Glutamatergic neuron (in vitro differentiated cells): ENCODE data around the gene SAP30BP. TPM values are rescaled to one million over a fixed set of nuclear protein-coding genes. Genes with fewer than 3 reads are reported as not detected.
A peak's percentile ranks its signal among the peaks of the same experiment; 100 is the strongest.

Experiments used
- DNase-seq: peaks from one replicate; pipeline ENCODE4 v3.0.0; 2022
- H3K27ac Mint-ChIP-seq: one replicate; pipeline ENCODE4 v1.8.0; 2020; ENCODE audit warnings: mild to moderate bottlenecking, mixed read lengths, inconsistent platforms; ENCODE audit not compliant: unreplicated experiment
- H3K27me3 Mint-ChIP-seq: one replicate; pipeline ENCODE4 v1.8.0; 2020; ENCODE audit warnings: mild to moderate bottlenecking, moderate library complexity, mixed read lengths, inconsistent platforms; ENCODE audit not compliant: unreplicated experiment
- H3K36me3 Mint-ChIP-seq: one replicate; pipeline ENCODE4 v1.8.0; 2020; ENCODE audit warnings: mild to moderate bottlenecking, mixed read lengths, inconsistent platforms; ENCODE audit not compliant: unreplicated experiment
- H3K4me1 Mint-ChIP-seq: one replicate; pipeline ENCODE4 v1.8.0; 2020; ENCODE audit warnings: mild to moderate bottlenecking, low read depth, mixed read lengths, inconsistent platforms; ENCODE audit not compliant: unreplicated experiment
- H3K4me3 Mint-ChIP-seq: one replicate; pipeline ENCODE4 v1.8.0; 2020; ENCODE audit warnings: mild to moderate bottlenecking, mixed read lengths, inconsistent platforms; ENCODE audit not compliant: unreplicated experiment
- H3K9me3 Mint-ChIP-seq: one replicate; pipeline ENCODE4 v1.8.0; 2020; ENCODE audit warnings: mild to moderate bottlenecking, moderate library complexity, mixed read lengths, inconsistent platforms; ENCODE audit not compliant: unreplicated experiment
- CTCF ChIP-seq: fragments of 200-600 bp; sonication (generic); IDR thresholded peaks from one replicate; pipeline ENCODE4 v1.5.0; 2021; ENCODE audit not compliant: partially characterized antibody, unreplicated experiment
- total RNA-seq: library from RNA; stranded (reverse); fragmentation: NEBNext Ultra II Directional; extraction: Animal tissue kit (Norgen Biotek cat#: 25700); gene quantifications from one replicate; pipeline ENCODE4 v1.2.1, GENCODE V29; 2021; ENCODE audit not compliant: unreplicated experiment

SAP30BP gene
- total RNA-seq, 1 donor from 2014 or later: 115 TPM

- peak; percentile 72 for DNase-seq
- TF ChIP-seq CTCF: peak; percentile 79
- H3K27ac Mint-ChIP-seq: no peak overlapping the region
- peaks cover 4% of the 10 kb centered on the region for H3K27me3 Mint-ChIP-seq
- H3K9me3 Mint-ChIP-seq: peaks cover 3% of the 10 kb centered on the region
- no peak overlapping the region for H3K4me3 Mint-ChIP-seq
- H3K4me1 Mint-ChIP-seq: peaks cover 2% of the 10 kb centered on the region
- H3K36me3 Mint-ChIP-seq: no peaks in the 10 kb centered on the region
These were observed 41.2 kb upstream of the SAP30BP start for GRCh38 chr17:75625813-75626486.

- H3K36me3 Mint-ChIP-seq: no peaks in the 10 kb centered on the region
These were observed 40.6 kb upstream of the SAP30BP start for GRCh38 chr17:75626496-75627038.

GRCh38 chr17:75627094-75627493 lies 40.0 kb upstream of the SAP30BP start:
- Mint-ChIP-seq H3K9me3 (peaks cover 2% of the 10 kb centered on the region), H3K36me3 (no peaks in the 10 kb centered on the region), H3K4me1 (peaks cover 2% of the 10 kb centered on the region), H3K27ac (no peak overlapping the region), H3K27me3 (peaks cover 4% of the 10 kb centered on the region), H3K4me3 (no peak overlapping the region)
- TF ChIP-seq CTCF: no peak
- no peak for DNase-seq

More at GRCh38 chr17:75626496-75627038, 40.6 kb upstream of the SAP30BP start:
- no peak for DNase-seq
- peaks cover 3% of the 10 kb centered on the region for H3K9me3 Mint-ChIP-seq
- H3K4me1 Mint-ChIP-seq: peaks cover 2% of the 10 kb centered on the region
- no peak overlapping the region for H3K4me3 Mint-ChIP-seq
- no peak for TF ChIP-seq CTCF
- no peak overlapping the region for H3K27ac Mint-ChIP-seq
- H3K27me3 Mint-ChIP-seq: peaks cover 4% of the 10 kb centered on the region

GRCh38 chr17:75628425-75628824 lies 38.7 kb upstream of the SAP30BP start:
- Mint-ChIP-seq H3K4me1 (peaks cover 5% of the 10 kb centered on the region), H3K9me3 (peaks cover 1% of the 10 kb centered on the region), H3K36me3 (no peaks in the 10 kb centered on the region), H3K4me3 (no peak overlapping the region), H3K27ac (peak overlapping the region; percentile 43), H3K27me3 (peaks cover 1% of the 10 kb centered on the region)
- DNase-seq: no peak
- no peak for TF ChIP-seq CTCF

GRCh38 chr17:75629157-75629556 lies 38.0 kb upstream of the SAP30BP start:
- Mint-ChIP-seq H3K9me3 (peaks cover 1% of the 10 kb centered on the region), H3K4me3 (no peak overlapping the region), H3K36me3 (no peaks in the 10 kb centered on the region), H3K4me1 (peaks cover 9% of the 10 kb centered on the region), H3K27me3 (peaks cover 1% of the 10 kb centered on the region), H3K27ac (no peak overlapping the region)
- no peak for TF ChIP-seq CTCF
- DNase-seq: no peak
